ENCODE measurements around the gene LRRC45.

GRCh38 chr17:81990836-81991683 is 32.0 kb upstream of the LRRC45 start:
- TF ChIP-seq, protein P1, sequence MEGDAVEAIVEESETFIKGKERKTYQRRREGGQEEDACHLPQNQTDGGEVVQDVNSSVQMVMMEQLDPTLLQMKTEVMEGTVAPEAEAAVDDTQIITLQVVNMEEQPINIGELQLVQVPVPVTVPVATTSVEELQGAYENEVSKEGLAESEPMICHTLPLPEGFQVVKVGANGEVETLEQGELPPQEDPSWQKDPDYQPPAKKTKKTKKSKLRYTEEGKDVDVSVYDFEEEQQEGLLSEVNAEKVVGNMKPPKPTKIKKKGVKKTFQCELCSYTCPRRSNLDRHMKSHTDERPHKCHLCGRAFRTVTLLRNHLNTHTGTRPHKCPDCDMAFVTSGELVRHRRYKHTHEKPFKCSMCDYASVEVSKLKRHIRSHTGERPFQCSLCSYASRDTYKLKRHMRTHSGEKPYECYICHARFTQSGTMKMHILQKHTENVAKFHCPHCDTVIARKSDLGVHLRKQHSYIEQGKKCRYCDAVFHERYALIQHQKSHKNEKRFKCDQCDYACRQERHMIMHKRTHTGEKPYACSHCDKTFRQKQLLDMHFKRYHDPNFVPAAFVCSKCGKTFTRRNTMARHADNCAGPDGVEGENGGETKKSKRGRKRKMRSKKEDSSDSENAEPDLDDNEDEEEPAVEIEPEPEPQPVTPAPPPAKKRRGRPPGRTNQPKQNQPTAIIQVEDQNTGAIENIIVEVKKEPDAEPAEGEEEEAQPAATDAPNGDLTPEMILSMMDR (IDR thresholded peaks at IDR 0.05; ENCODE audit: insufficient read depth, low read length, poor library complexity, severe bottlenecking), result no peak
- TF ChIP-seq EZH2phosphoT487 (conservative IDR thresholded peaks at IDR 0.05; ENCODE audit: low read length), result no peak
